HG03135 (cell line): Measurements from ENCODE around the gene IL6.
"Not testable (repeated sequence)": the region's sequence is repeated elsewhere in the genome, so short reads cannot be mapped to it uniquely, and the experiment has no call there.

ENCODE experiments used
- ATAC-seq: cut with Tn5 transposase; IDR thresholded peaks from one replicate; pipeline ENCODE4 v1.9.1; 2021; ENCODE audit warnings: mild to moderate bottlenecking, moderate library complexity; ENCODE audit not compliant: unreplicated experiment

Gene IL6

GRCh38 chr7:22726907-22727713, at the start of gene IL6:
Gene IL6, plus strand, starts transcription at chr7:22727200. Its CDS starts 63 bp downstream, at chr7:22727263.
- no peak for ATAC-seq

- ATAC-seq, result not testable (repeated sequence)
Observed at GRCh38 chr7:22677263-22677662, 49.7 kb upstream of the IL6 start.

GRCh38 chr7:22677680-22678079, 49.3 kb upstream of the IL6 start:
- no peak for ATAC-seq

- no peak for ATAC-seq
Observed at GRCh38 chr7:22680482-22680911, 46.5 kb upstream of the IL6 start.

- no peak for ATAC-seq
Observed at GRCh38 chr7:22681312-22681711, 45.7 kb upstream of the IL6 start.

- ATAC-seq, result no peak
Observed at GRCh38 chr7:22681852-22682657, 44.9 kb upstream of the IL6 start.

GRCh38 chr7:22683379-22683778, 43.6 kb upstream of the IL6 start:
- ATAC-seq, result no peak

GRCh38 chr7:22686620-22687019, 40.4 kb upstream of the IL6 start:
- ATAC-seq, result no peak

GRCh38 chr7:22688084-22688483, 38.9 kb upstream of the IL6 start:
- no peak for ATAC-seq

GRCh38 chr7:22688934-22689333, 38.1 kb upstream of the IL6 start:
- not testable (repeated sequence) for ATAC-seq

GRCh38 chr7:22694597-22695207, 32.3 kb upstream of the IL6 start:
- ATAC-seq, result peak; percentile 74

GRCh38 chr7:22695476-22696132, 31.4 kb upstream of the IL6 start:
- ATAC-seq, result no peak

GRCh38 chr7:22696541-22697228, 30.3 kb upstream of the IL6 start:
- no peak for ATAC-seq

GRCh38 chr7:22697322-22697859, 29.6 kb upstream of the IL6 start:
- ATAC-seq, result no peak

GRCh38 chr7:22697876-22698606, 29.0 kb upstream of the IL6 start:
- peak; percentile 67 for ATAC-seq

- ATAC-seq, result no peak
Observed at GRCh38 chr7:22698767-22699166, 28.2 kb upstream of the IL6 start.

- ATAC-seq, result no peak
Observed at GRCh38 chr7:22700559-22701002, 26.4 kb upstream of the IL6 start.

- ATAC-seq, result no peak
Observed at GRCh38 chr7:22702516-22702915, 24.5 kb upstream of the IL6 start.

- ATAC-seq, result not testable (repeated sequence)
Observed at GRCh38 chr7:22703107-22703855, 23.7 kb upstream of the IL6 start.
